ENCODE results near the gene VMP1.
"Not testable (repeated sequence)": the region's sequence is repeated elsewhere in the genome, so short reads cannot be mapped to it uniquely, and the experiment has no call there.

Gene VMP1

DNA sequence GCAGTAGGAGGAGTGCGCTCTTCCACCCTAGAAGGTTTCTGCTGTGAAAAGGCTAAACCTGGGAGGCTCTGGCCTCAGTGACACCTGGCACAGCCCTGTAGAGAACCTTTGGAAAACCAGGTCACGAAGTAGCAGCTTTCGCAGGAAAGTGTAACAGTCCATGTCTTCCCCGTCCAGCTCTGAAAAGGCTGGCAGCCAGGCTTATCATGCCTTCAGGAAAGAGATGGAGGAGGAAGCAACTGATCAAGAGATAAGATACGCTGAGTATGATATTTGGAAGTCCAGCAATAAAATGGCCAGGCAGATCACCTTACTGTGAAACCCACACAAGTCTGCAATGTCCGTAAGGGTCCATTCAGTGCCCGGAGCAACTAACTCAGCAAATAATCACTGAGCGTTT lies 163.0 kb downstream of the VMP1 start:
- no peaks in the 10 kb centered on the region for H3K27me3 ChIP-seq (replicated peaks; ENCODE audit: control insufficient read depth, insufficient read depth, low read length)
- no peak overlapping the region for H3K4me3 ChIP-seq (replicated peaks; ENCODE audit: low read depth, low read length)
- H3K36me3 ChIP-seq (ENCODE audit: control insufficient read depth, insufficient read depth, low read length), result peaks cover 2% of the 10 kb centered on the region
- no peak for DNase-seq (ENCODE audit: extremely low read depth, insufficient read length)
- TF ChIP-seq, protein P1, sequence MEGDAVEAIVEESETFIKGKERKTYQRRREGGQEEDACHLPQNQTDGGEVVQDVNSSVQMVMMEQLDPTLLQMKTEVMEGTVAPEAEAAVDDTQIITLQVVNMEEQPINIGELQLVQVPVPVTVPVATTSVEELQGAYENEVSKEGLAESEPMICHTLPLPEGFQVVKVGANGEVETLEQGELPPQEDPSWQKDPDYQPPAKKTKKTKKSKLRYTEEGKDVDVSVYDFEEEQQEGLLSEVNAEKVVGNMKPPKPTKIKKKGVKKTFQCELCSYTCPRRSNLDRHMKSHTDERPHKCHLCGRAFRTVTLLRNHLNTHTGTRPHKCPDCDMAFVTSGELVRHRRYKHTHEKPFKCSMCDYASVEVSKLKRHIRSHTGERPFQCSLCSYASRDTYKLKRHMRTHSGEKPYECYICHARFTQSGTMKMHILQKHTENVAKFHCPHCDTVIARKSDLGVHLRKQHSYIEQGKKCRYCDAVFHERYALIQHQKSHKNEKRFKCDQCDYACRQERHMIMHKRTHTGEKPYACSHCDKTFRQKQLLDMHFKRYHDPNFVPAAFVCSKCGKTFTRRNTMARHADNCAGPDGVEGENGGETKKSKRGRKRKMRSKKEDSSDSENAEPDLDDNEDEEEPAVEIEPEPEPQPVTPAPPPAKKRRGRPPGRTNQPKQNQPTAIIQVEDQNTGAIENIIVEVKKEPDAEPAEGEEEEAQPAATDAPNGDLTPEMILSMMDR (IDR thresholded peaks at IDR 0.05; ENCODE audit: insufficient read depth, low read length, poor library complexity, severe bottlenecking), result no peak

DNA sequence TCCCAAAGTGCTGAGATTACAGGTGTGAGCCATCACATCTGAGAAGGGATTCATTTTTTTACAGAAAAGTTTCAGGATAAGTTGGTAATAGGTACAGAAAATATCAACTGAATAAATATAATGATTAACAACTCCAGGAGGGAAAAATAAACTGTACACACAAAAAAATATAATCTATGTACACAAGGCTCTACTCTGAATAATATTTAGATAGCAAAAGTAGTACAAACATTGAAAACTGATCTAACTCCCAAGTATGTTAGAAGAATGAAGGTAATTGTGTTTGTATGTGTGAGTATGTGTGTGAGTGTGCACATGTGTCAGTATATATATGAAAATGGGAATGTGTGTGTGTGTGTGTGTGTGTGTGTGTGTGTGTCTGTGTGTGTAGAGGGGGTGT lies 164.9 kb downstream of the VMP1 start:
- H3K27me3 ChIP-seq (replicated peaks; ENCODE audit: control insufficient read depth, insufficient read depth, low read length), result no peaks in the 10 kb centered on the region
- TF ChIP-seq, protein P1 (IDR thresholded peaks at IDR 0.05; ENCODE audit: insufficient read depth, low read length, poor library complexity, severe bottlenecking), result no peak
- DNase-seq (ENCODE audit: extremely low read depth, insufficient read length), result no peak
- H3K4me3 ChIP-seq (replicated peaks; ENCODE audit: low read depth, low read length), result no peak overlapping the region
- H3K36me3 ChIP-seq (ENCODE audit: control insufficient read depth, insufficient read depth, low read length), result peaks cover 3% of the 10 kb centered on the region

DNA sequence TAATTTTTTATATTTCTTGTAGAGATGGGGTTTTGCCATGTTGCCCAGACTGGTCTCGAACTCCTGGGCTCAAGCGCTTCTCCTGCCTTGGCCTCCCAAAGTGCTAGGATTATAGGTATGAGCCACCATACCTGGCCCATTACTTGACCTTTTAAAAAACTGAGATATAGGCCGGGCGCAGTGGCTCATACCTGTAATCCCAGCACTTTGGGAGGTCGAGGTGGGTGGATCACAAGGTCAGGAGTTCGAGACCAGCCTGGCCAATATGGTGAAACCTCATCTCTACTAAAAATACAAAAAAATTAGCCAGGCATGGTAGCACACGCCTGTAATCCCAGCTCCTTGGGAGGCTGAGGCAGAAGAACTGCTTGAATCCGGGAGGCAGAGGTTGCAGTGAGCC lies 166.0 kb downstream of the VMP1 start:
- not testable (repeated sequence) for DNase-seq (ENCODE audit: extremely low read depth, insufficient read length); H3K4me3 ChIP-seq (replicated peaks; ENCODE audit: low read depth, low read length); H3K36me3 ChIP-seq (ENCODE audit: control insufficient read depth, insufficient read depth, low read length); H3K27me3 ChIP-seq (replicated peaks; ENCODE audit: control insufficient read depth, insufficient read depth, low read length)

DNA sequence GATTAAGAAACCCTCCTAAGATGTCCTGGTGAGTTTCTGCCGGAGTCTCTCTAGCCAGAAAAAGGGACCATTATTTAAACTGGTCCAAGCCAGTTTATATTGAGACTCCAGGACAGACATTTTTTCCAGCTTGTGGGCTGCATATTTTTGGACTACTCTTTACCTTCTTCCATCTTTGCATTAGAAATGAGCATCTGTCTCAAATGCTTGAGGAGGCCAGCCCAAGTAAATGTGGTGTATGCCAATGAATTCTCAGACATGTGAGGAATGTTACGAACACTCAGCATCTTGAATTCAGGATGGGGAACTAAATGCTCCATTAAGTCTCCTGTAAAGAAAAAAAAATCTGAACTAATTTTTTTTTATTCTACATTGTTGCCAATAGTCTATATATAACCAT lies 166.9 kb downstream of the VMP1 start:
- Histone ChIP-seq H3K4me3 (replicated peaks; ENCODE audit: low read depth, low read length) (no peak overlapping the region), H3K36me3 (ENCODE audit: control insufficient read depth, insufficient read depth, low read length) (peaks cover 3% of the 10 kb centered on the region), H3K27me3 (replicated peaks; ENCODE audit: control insufficient read depth, insufficient read depth, low read length) (no peaks in the 10 kb centered on the region)
- TF ChIP-seq, protein P1 (IDR thresholded peaks at IDR 0.05; ENCODE audit: insufficient read depth, low read length, poor library complexity, severe bottlenecking), result no peak
- no peak for DNase-seq (ENCODE audit: extremely low read depth, insufficient read length)

DNA sequence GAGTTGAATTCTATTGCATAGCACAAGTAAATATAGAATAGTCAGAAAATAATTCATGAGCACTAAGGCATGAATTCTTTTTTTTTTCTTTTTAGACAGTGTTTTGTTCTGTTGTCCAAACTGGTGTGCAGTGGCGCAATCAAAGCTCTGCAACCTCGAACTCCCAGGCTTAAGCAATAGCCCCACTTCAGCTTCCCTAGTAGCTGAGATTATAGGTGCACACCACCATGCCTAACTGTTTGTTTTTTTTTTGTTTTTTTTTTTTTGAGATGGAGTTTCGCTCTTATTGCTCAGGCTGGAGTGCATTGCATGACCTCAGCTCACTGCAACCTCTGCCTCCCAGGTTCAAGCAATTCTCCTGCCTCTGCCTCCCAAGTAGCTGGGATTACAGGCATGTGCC lies 168.7 kb downstream of the VMP1 start:
- Histone ChIP-seq H3K4me3 (replicated peaks; ENCODE audit: low read depth, low read length) (no peak overlapping the region), H3K36me3 (ENCODE audit: control insufficient read depth, insufficient read depth, low read length) (peaks cover 2% of the 10 kb centered on the region), H3K27me3 (replicated peaks; ENCODE audit: control insufficient read depth, insufficient read depth, low read length) (no peaks in the 10 kb centered on the region)
- no peak for DNase-seq (ENCODE audit: extremely low read depth, insufficient read length)
- TF ChIP-seq, protein P1 (IDR thresholded peaks at IDR 0.05; ENCODE audit: insufficient read depth, low read length, poor library complexity, severe bottlenecking), result no peak

DNA sequence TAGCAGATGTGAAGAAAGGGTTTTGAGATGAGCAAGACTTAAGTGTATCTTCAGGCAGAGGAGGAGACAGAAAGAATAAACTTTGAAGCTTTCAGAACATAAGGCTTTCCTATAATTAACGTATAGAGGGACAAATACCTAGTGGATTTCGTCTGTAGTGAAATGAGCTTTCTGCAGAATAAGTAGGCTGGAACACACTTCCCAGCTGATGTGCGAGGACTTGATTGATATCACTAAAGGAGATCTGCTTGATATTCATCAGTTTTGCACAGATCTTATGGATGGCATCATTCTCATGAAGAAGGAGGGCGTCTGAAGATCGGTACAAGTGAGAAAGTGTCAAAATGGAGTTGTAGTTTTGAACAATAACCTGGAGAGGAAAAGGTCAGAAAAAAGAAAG lies 170.5 kb downstream of the VMP1 start:
- no peak overlapping the region for H3K4me3 ChIP-seq (replicated peaks; ENCODE audit: low read depth, low read length)
- no peak for DNase-seq (ENCODE audit: extremely low read depth, insufficient read length)
- TF ChIP-seq, protein P1 (IDR thresholded peaks at IDR 0.05; ENCODE audit: insufficient read depth, low read length, poor library complexity, severe bottlenecking), result no peak
- peaks cover 2% of the 10 kb centered on the region for H3K36me3 ChIP-seq (ENCODE audit: control insufficient read depth, insufficient read depth, low read length)
- no peaks in the 10 kb centered on the region for H3K27me3 ChIP-seq (replicated peaks; ENCODE audit: control insufficient read depth, insufficient read depth, low read length)
